SU-DHL-6 (cell line): Measurements from ENCODE around the gene DLG2.

Source experiments
- H2AFZ ChIP-seq: fragments of 200-600 bp; sonication (generic); 2 replicates; pipeline ENCODE4 v1.6.1; 2014; ENCODE audit warnings: low read depth, mild to moderate bottlenecking, moderate library complexity, mixed read lengths, antibody characterized with exemption, low read length; ENCODE audit not compliant: severe bottlenecking
- H3F3A ChIP-seq: fragments of 200-600 bp; shearing (Covaris generic); 2 replicates; pipeline ENCODE4 v1.6.0; 2016; ENCODE audit warnings: antibody characterized with exemption, mild to moderate bottlenecking; ENCODE audit not compliant: insufficient read depth
- H3K27ac ChIP-seq: fragments of 200-600 bp; sonication (generic); 2 replicates; pipeline ENCODE4 v1.5.1; 2016; ENCODE audit warnings: low read depth, mild to moderate bottlenecking, low read length, moderate library complexity, mixed read lengths
- H3K27me3 ChIP-seq: fragments of 200-600 bp; sonication (generic), shearing (Covaris generic); 2 replicates; pipeline ENCODE4 v1.6.0; 2014; ENCODE audit warnings: mild to moderate bottlenecking, low read length
- H3K36me3 ChIP-seq: fragments of 200-600 bp; sonication (generic); 2 replicates; pipeline ENCODE4 v1.6.1; 2014; ENCODE audit warnings: mild to moderate bottlenecking, low read length, mixed read lengths
- H3K4me2 ChIP-seq: fragments of 300-600, 200-600 bp; shearing (Covaris generic), sonication (generic); 2 replicates; pipeline ENCODE4 v1.6.0; 2014; ENCODE audit warnings: low read length, low read depth, mild to moderate bottlenecking; ENCODE audit not compliant: poor library complexity, severe bottlenecking
- H3K4me3 ChIP-seq: fragments of 200-600 bp; sonication (generic); 2 replicates; pipeline ENCODE4 v1.5.1; 2014; ENCODE audit warnings: antibody characterized with exemption, low read length, mild to moderate bottlenecking, mixed read lengths; ENCODE audit not compliant: insufficient read depth, poor library complexity, severe bottlenecking
- H3K79me2 ChIP-seq: fragments of 200-600 bp; sonication (generic); 2 replicates; pipeline ENCODE4 v1.6.1; 2014; ENCODE audit warnings: mild to moderate bottlenecking, low read length, moderate library complexity; ENCODE audit not compliant: insufficient read depth
- H3K9ac ChIP-seq: fragments of 200-600 bp; sonication (generic); 2 replicates; pipeline ENCODE4 v1.7.0; 2014; ENCODE audit warnings: mild to moderate bottlenecking, low read length
- H3K9me2 ChIP-seq: fragments of 200-600 bp; sonication (generic); replicated peaks from 2 replicates; pipeline ENCODE4 v1.6.1; 2014; ENCODE audit warnings: low read length; ENCODE audit not compliant: insufficient read depth
- H3K9me3 ChIP-seq: fragments of 200-600 bp; sonication (generic); 2 replicates; pipeline ENCODE4 v1.6.1; 2014; ENCODE audit warnings: low read length, mixed read lengths; ENCODE audit not compliant: insufficient read depth
- H4K20me1 ChIP-seq: fragments of 200-600 bp; sonication (generic); 2 replicates; pipeline ENCODE4 v1.6.1; 2014; ENCODE audit warnings: low read depth, mild to moderate bottlenecking, antibody characterized with exemption, low read length, moderate library complexity, mixed read lengths
- CTCF ChIP-seq: fragments of 200-600 bp; sonication (generic); IDR thresholded peaks from one replicate; pipeline ENCODE4 v1.5.1; 2017; ENCODE audit warnings: antibody characterized with exemption, mild to moderate bottlenecking, low read length, moderate library complexity; ENCODE audit not compliant: insufficient read depth, poor library complexity, severe bottlenecking
- EZH2phosphoT487 ChIP-seq: fragments of 200-600 bp; sonication (generic), shearing (Covaris generic); conservative IDR thresholded peaks from 2 replicates; pipeline ENCODE4 v1.6.1; 2018; ENCODE audit warnings: mild to moderate bottlenecking, antibody characterized with exemption, low read length, moderate library complexity, mixed read lengths

Gene DLG2

GRCh38 chr11:84543367-84544159 lies 1083.6 kb downstream of the DLG2 start:
- no peaks in the 10 kb centered on the region for H3K36me3 ChIP-seq
- no peak overlapping the region for H3K4me2 ChIP-seq
- no peaks in the 10 kb centered on the region for H3K9me2 ChIP-seq
- no peaks in the 10 kb centered on the region for H4K20me1 ChIP-seq
- no peak overlapping the region for H2AFZ ChIP-seq
- no peaks in the 10 kb centered on the region for H3K79me2 ChIP-seq
- H3K27me3 ChIP-seq, result no peaks in the 10 kb centered on the region
- H3K27ac ChIP-seq, result no peak overlapping the region
- no peak overlapping the region for H3K9ac ChIP-seq
- H3F3A ChIP-seq, result no peaks in the 10 kb centered on the region
- no peak overlapping the region for H3K4me3 ChIP-seq
- TF ChIP-seq EZH2phosphoT487 (no peak), CTCF (no peak)
- H3K9me3 ChIP-seq, result no peaks in the 10 kb centered on the region

- no peak overlapping the region for H3K27ac ChIP-seq
- no peak overlapping the region for H2AFZ ChIP-seq
- H3K9ac ChIP-seq, result no peak overlapping the region
Observed at GRCh38 chr11:84541731-84542340, 1085.3 kb downstream of the DLG2 start.

GRCh38 chr11:84536456-84536855 lies 1090.7 kb downstream of the DLG2 start:
- H3K9me2 ChIP-seq, result no peaks in the 10 kb centered on the region
- TF ChIP-seq EZH2phosphoT487 (no peak), CTCF (no peak)
- H3K9ac ChIP-seq, result no peak overlapping the region
- H3K4me3 ChIP-seq, result no peak overlapping the region
- H3K27ac ChIP-seq, result no peak overlapping the region
- H3F3A ChIP-seq, result no peaks in the 10 kb centered on the region
- H4K20me1 ChIP-seq, result no peaks in the 10 kb centered on the region
- no peaks in the 10 kb centered on the region for H3K27me3 ChIP-seq
- no peaks in the 10 kb centered on the region for H3K9me3 ChIP-seq
- no peak overlapping the region for H2AFZ ChIP-seq
- no peaks in the 10 kb centered on the region for H3K36me3 ChIP-seq
- H3K79me2 ChIP-seq, result no peaks in the 10 kb centered on the region
- no peak overlapping the region for H3K4me2 ChIP-seq

More at GRCh38 chr11:84541731-84542340, 1085.3 kb downstream of the DLG2 start:
- Histone ChIP-seq H3K27me3 (no peaks in the 10 kb centered on the region), H3K36me3 (no peaks in the 10 kb centered on the region), H3K79me2 (no peaks in the 10 kb centered on the region), H3K9me3 (no peaks in the 10 kb centered on the region), H3K4me2 (no peak overlapping the region), H3F3A (no peaks in the 10 kb centered on the region), H4K20me1 (no peaks in the 10 kb centered on the region), H3K4me3 (no peak overlapping the region), H3K9me2 (no peaks in the 10 kb centered on the region)
- TF ChIP-seq CTCF (no peak), EZH2phosphoT487 (no peak)
